Esophagus squamous epithelium (tissue), 5 donors: ENCODE measurements around the gene OSCP1. TPM values are rescaled to one million over a fixed set of nuclear protein-coding genes. Genes with fewer than 3 reads are reported as not detected.
"Not testable (repeated sequence)": the region's sequence is repeated elsewhere in the genome, so short reads cannot be mapped to it uniquely, and the experiment has no call there.

Experiments
- DNase-seq: peaks from one replicate; lab custom pipeline; 2025; lab: John Stamatoyannopoulos, UW
- H3K27ac ChIP-seq, 4 donors: fragments of 200-600 bp; sonication (generic); one replicate each; pipeline ENCODE4 v1.5.1; 2016 to 2019; ENCODE audit warnings: mild to moderate bottlenecking in 1 of 4
- H3K27me3 ChIP-seq, 4 donors: fragments of 200-600 bp; sonication (generic); 1 replicate in 3 of 4; 2 replicates in 1 of 4; pipeline versions ENCODE4 v1.5.1 to v1.6.0; 2017 to 2021; ENCODE audit warnings: antibody characterized with exemption in 1 of 4
- H3K36me3 ChIP-seq, 3 donors: fragments of 200-600 bp; sonication (generic); one replicate each; pipeline ENCODE4 v1.5.1; 2016 to 2019
- H3K4me1 ChIP-seq, 3 donors: fragments of 200-600 bp; sonication (generic); one replicate each; pipeline ENCODE4 v1.5.1; 2017 to 2019
- H3K4me3 ChIP-seq, 4 donors: fragments of 200-600 bp; sonication (generic); 1 replicate in 3 of 4; 2 replicates in 1 of 4; pipeline ENCODE4 v1.5.1; 2016 to 2019; ENCODE audit warnings: mild to moderate bottlenecking in 2 of 4, moderate library complexity in 1 of 4
- H3K9me3 ChIP-seq, 3 donors: fragments of 200-600 bp; sonication (generic); one replicate each; pipeline ENCODE4 v1.5.1; 2016 to 2019
- CTCF ChIP-seq, 6 experiments: fragments of 450-650 bp in 4 of 6; fragments of 200-600 bp in 2 of 6; sonication (generic) in 2 of 6; IDR thresholded peaks; one replicate each; pipeline ENCODE4 v1.5.1; 2016 to 2019; ENCODE audit warnings: antibody characterized with exemption in 6 of 6, mild to moderate bottlenecking in 4 of 6, moderate library complexity in 4 of 6
- POLR2A ChIP-seq, 4 donors: fragments of 450-650 bp; IDR thresholded peaks; one replicate each; pipeline ENCODE4 v1.6.1; 2017; ENCODE audit warnings: antibody characterized with exemption in 4 of 4, mild to moderate bottlenecking in 4 of 4, moderate library complexity in 3 of 4
- WGBS, 2 donors: methylation state at CpG; one replicate each; pipeline ENCODE4 v1.1.5; 2018; 5-methylcytosine and 5-hydroxymethylcytosine counted together
- intact Hi-C: fragments of 100-400 bp; cut with DNase I; formaldehyde crosslinking; loops from one replicate; pipeline ENCODE4 v1.15.0; 2022
- total RNA-seq, 4 donors: library from RNA; depleted of rRNA; stranded (reverse); fragments of >200 nt; gene quantifications; one replicate each; pipeline ENCODE4 v1.1.0, GENCODE V29; 2016
- donor health status: DM: yes; HTN: yes; CAD: no.

OSCP1 gene
- total RNA-seq, 4 donors from 2014 or later = 2.4 to 6.8 (median 4.5) TPM

- TF ChIP-seq POLR2A (IDR thresholded peaks at IDR 0.05) (no peak), CTCF (IDR thresholded peaks at IDR 0.05) (no peak)
- WGBS, 2 donors = 60 to 62% methylated on average over 1 to 2 of the region's 2 CpGs
- DNase-seq = no peak
- Histone ChIP-seq H3K4me3 (no peak overlapping the region), H3K9me3 (no peaks in the 10 kb centered on the region), H3K36me3 (no peaks in the 10 kb centered on the region), H3K4me1 (peaks cover 0 to 7% (median 0%) of the 10 kb centered on the region in 3 donors), H3K27me3 (peaks cover 0 to 21% (median 0%) of the 10 kb centered on the region in 4 donors), H3K27ac (no peak overlapping the region)
- intact Hi-C loops = no loop called here
These were observed 29.3 kb upstream of the OSCP1 start for GRCh38 chr1:36479505-36480051.

GRCh38 chr1:36477615-36478014 lies 27.4 kb upstream of the OSCP1 start:
- H3K27ac ChIP-seq = not testable (repeated sequence)
- 82 to 86% methylated on average over 10 to 13 of the region's 13 CpGs for WGBS, 2 donors

GRCh38 chr1:36476945-36477344 lies 26.7 kb upstream of the OSCP1 start:
- Histone ChIP-seq H3K36me3 (no peaks in the 10 kb centered on the region), H3K27me3 (peaks cover 0 to 19% (median 0%) of the 10 kb centered on the region in 4 donors), H3K4me3 (no peak overlapping the region), H3K4me1 (peaks cover 0 to 7% (median 0%) of the 10 kb centered on the region in 3 donors), H3K27ac (no peak overlapping the region), H3K9me3 (no peaks in the 10 kb centered on the region)
- no peak for DNase-seq
- intact Hi-C loops = no loop called here
- 74 to 75% methylated on average over 5 of the region's 5 CpGs for WGBS, 2 donors
- no peak for TF ChIP-seq CTCF (IDR thresholded peaks at IDR 0.05)
- TF ChIP-seq POLR2A (IDR thresholded peaks at IDR 0.05) = no peak

More at GRCh38 chr1:36477615-36478014, 27.4 kb upstream of the OSCP1 start:
- H3K36me3 ChIP-seq, H3K4me1 ChIP-seq, H3K4me3 ChIP-seq, intact Hi-C loops, DNase-seq, H3K9me3 ChIP-seq: not testable (repeated sequence)
- peaks cover 0 to 21% (median 0%) of the 10 kb centered on the region in 4 donors for H3K27me3 ChIP-seq

- Histone ChIP-seq H3K4me1 (peaks cover 0 to 7% (median 0%) of the 10 kb centered on the region in 3 donors), H3K4me3 (no peak overlapping the region), H3K27ac (no peak overlapping the region), H3K9me3 (no peaks in the 10 kb centered on the region), H3K27me3 (peaks cover 0 to 10% (median 0%) of the 10 kb centered on the region in 4 donors), H3K36me3 (no peaks in the 10 kb centered on the region)
- 83 to 91% methylated on average over 7 of the region's 7 CpGs for WGBS, 2 donors
- DNase-seq = no peak
- intact Hi-C loops = no loop called here
- no peak for TF ChIP-seq POLR2A (IDR thresholded peaks at IDR 0.05)
- TF ChIP-seq CTCF (IDR thresholded peaks at IDR 0.05) = no peak
These were observed 25.8 kb upstream of the OSCP1 start for GRCh38 chr1:36475910-36476604.

- Histone ChIP-seq H3K9me3 (no peaks in the 10 kb centered on the region), H3K27ac (no peak overlapping the region), H3K36me3 (no peaks in the 10 kb centered on the region), H3K27me3 (peaks cover 0 to 4% (median 0%) of the 10 kb centered on the region in 4 donors), H3K4me1 (peaks cover 0 to 7% (median 0%) of the 10 kb centered on the region in 3 donors), H3K4me3 (no peak overlapping the region)
- 58 to 61% methylated on average over 6 to 9 of the region's 9 CpGs for WGBS, 2 donors
- no peak for DNase-seq
- intact Hi-C loops = no loop called here
- TF ChIP-seq POLR2A (IDR thresholded peaks at IDR 0.05) = no peak
- no peak for TF ChIP-seq CTCF (IDR thresholded peaks at IDR 0.05)
These were observed 25.1 kb upstream of the OSCP1 start for GRCh38 chr1:36475341-36475740.
